ENCODE measurements around the gene XCL2.

GRCh38 chr1:168518813-168519212 is 25.0 kb downstream of the XCL2 start:
- TF ChIP-seq, protein P1, sequence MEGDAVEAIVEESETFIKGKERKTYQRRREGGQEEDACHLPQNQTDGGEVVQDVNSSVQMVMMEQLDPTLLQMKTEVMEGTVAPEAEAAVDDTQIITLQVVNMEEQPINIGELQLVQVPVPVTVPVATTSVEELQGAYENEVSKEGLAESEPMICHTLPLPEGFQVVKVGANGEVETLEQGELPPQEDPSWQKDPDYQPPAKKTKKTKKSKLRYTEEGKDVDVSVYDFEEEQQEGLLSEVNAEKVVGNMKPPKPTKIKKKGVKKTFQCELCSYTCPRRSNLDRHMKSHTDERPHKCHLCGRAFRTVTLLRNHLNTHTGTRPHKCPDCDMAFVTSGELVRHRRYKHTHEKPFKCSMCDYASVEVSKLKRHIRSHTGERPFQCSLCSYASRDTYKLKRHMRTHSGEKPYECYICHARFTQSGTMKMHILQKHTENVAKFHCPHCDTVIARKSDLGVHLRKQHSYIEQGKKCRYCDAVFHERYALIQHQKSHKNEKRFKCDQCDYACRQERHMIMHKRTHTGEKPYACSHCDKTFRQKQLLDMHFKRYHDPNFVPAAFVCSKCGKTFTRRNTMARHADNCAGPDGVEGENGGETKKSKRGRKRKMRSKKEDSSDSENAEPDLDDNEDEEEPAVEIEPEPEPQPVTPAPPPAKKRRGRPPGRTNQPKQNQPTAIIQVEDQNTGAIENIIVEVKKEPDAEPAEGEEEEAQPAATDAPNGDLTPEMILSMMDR (conservative IDR thresholded peaks at IDR 0.05 in 1 of 2, IDR thresholded peaks at IDR 0.05 in 1 of 2; ENCODE audit: extremely low read depth in 1 of 2, insufficient read depth in 1 of 2, low read depth in 1 of 2, low read length in 2 of 2), result no peak
- no peak for TF ChIP-seq EZH2 (IDR thresholded peaks at IDR 0.05; ENCODE audit: borderline replicate concordance, low read length)
